Measurements from ENCODE around the gene SNRK.

Gene SNRK

DNA sequence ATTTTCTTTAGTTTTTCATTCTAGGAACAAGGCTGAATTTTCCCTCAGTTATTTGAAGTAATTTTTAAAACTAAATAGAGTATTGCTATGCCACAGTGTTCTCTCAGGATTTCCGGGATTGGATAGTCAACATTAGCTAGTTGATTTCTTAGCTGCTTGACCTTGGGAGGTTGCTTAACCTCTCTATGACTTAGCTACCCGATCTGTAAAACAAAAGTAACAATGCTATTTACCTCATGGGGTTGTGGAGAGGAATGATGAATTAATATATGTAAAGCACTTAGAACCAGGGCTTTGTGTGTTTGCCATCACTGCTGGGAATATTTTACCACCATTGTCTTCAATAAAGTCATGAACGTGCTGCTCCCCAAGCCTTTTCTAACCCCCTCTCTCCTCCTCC is 57.5 kb downstream of the SNRK start:
- Histone ChIP-seq H3K4me2 (no peak overlapping the region), H3K27me3 (ENCODE audit: insufficient read depth, low read depth) (no peaks in the 10 kb centered on the region), H3K4me3 (IDR thresholded peaks at IDR 0.05; ENCODE audit: insufficient read depth, low read depth, low read length) (no peak overlapping the region), H4K20me1 (ENCODE audit: insufficient read depth) (no peaks in the 10 kb centered on the region), H2AFZ (ENCODE audit: low read depth) (no peak overlapping the region), H3K79me2 (ENCODE audit: insufficient read depth, low read depth) (no peaks in the 10 kb centered on the region), H3K36me3 (ENCODE audit: insufficient read depth) (0 out of 2 replicates have a peak, but pooled peaks cover 3% of the 10 kb centered on the region), H3K27ac (no peak overlapping the region), H3K4me1 (ENCODE audit: low read depth, poor library complexity, severe bottlenecking) (peaks cover 17% of the 10 kb centered on the region), H3K9ac (no peak overlapping the region)
- TF ChIP-seq, protein P1, sequence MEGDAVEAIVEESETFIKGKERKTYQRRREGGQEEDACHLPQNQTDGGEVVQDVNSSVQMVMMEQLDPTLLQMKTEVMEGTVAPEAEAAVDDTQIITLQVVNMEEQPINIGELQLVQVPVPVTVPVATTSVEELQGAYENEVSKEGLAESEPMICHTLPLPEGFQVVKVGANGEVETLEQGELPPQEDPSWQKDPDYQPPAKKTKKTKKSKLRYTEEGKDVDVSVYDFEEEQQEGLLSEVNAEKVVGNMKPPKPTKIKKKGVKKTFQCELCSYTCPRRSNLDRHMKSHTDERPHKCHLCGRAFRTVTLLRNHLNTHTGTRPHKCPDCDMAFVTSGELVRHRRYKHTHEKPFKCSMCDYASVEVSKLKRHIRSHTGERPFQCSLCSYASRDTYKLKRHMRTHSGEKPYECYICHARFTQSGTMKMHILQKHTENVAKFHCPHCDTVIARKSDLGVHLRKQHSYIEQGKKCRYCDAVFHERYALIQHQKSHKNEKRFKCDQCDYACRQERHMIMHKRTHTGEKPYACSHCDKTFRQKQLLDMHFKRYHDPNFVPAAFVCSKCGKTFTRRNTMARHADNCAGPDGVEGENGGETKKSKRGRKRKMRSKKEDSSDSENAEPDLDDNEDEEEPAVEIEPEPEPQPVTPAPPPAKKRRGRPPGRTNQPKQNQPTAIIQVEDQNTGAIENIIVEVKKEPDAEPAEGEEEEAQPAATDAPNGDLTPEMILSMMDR (conservative IDR thresholded peaks at IDR 0.05; ENCODE audit: low read depth, low read length): no peak

DNA sequence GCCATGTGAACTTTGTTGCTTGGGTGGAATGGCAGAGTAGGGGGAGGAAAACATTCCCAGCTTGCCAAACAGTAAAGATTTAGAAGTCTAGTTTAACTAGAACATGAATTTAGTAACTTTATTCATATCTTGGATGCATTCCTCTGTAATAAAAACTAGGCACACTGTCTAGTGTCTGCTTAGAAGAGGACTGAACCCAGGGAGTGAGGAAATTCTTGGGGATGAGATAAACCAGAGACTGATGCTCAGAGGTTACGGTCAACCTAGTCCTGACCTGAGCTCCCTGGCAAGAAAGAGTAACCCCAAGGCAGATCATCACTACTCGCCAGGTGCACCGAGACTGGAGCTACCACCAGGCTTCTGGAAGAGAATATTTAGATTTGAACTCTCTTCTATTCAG is 58.2 kb downstream of the SNRK start:
- no peak overlapping the region for H3K4me2 ChIP-seq
- H2AFZ ChIP-seq (ENCODE audit: low read depth): no peak overlapping the region
- H3K4me1 ChIP-seq (ENCODE audit: low read depth, poor library complexity, severe bottlenecking): peaks cover 17% of the 10 kb centered on the region
- no peaks in the 10 kb centered on the region for H3K79me2 ChIP-seq (ENCODE audit: insufficient read depth, low read depth)
- H3K27me3 ChIP-seq (ENCODE audit: insufficient read depth, low read depth): no peaks in the 10 kb centered on the region
- no peak overlapping the region for H3K27ac ChIP-seq
- no peaks in the 10 kb centered on the region for H4K20me1 ChIP-seq (ENCODE audit: insufficient read depth)
- TF ChIP-seq, protein P1 (conservative IDR thresholded peaks at IDR 0.05; ENCODE audit: low read depth, low read length): no peak
- no peak overlapping the region for H3K9ac ChIP-seq
- 0 out of 2 replicates have a peak, but pooled peaks cover 3% of the 10 kb centered on the region for H3K36me3 ChIP-seq (ENCODE audit: insufficient read depth)
- H3K4me3 ChIP-seq (IDR thresholded peaks at IDR 0.05; ENCODE audit: insufficient read depth, low read depth, low read length): no peak overlapping the region

DNA sequence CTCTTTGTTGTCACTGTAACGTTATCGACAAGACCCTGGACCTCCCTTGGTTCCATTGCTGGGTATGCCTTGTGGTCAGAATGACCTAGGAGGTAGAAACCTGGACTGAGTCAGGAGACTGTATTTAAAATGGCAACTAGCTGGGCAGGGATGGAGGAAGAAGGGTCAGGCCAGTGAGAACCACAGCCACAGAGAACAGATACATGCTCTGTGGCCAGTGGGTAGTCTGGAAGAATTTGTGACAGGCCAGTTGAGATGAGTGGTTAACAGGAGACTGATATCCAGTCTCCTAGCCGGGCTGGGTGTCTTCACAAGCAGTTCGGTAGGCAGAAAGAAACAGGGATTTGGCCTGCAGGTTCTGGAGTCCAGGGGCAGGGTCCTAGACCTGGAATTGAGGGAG is 58.9 kb downstream of the SNRK start:
- peaks cover 17% of the 10 kb centered on the region for H3K4me1 ChIP-seq (ENCODE audit: low read depth, poor library complexity, severe bottlenecking)
- H3K4me3 ChIP-seq (IDR thresholded peaks at IDR 0.05; ENCODE audit: insufficient read depth, low read depth, low read length): no peak overlapping the region
- no peaks in the 10 kb centered on the region for H3K79me2 ChIP-seq (ENCODE audit: insufficient read depth, low read depth)
- H3K9ac ChIP-seq: no peak overlapping the region
- H3K4me2 ChIP-seq: no peak overlapping the region
- TF ChIP-seq, protein P1 (conservative IDR thresholded peaks at IDR 0.05; ENCODE audit: low read depth, low read length): no peak
- no peaks in the 10 kb centered on the region for H4K20me1 ChIP-seq (ENCODE audit: insufficient read depth)
- no peak overlapping the region for H3K27ac ChIP-seq
- no peaks in the 10 kb centered on the region for H3K27me3 ChIP-seq (ENCODE audit: insufficient read depth, low read depth)
- 0 out of 2 replicates have a peak, but pooled peaks cover 3% of the 10 kb centered on the region for H3K36me3 ChIP-seq (ENCODE audit: insufficient read depth)
- H2AFZ ChIP-seq (ENCODE audit: low read depth): no peak overlapping the region

DNA sequence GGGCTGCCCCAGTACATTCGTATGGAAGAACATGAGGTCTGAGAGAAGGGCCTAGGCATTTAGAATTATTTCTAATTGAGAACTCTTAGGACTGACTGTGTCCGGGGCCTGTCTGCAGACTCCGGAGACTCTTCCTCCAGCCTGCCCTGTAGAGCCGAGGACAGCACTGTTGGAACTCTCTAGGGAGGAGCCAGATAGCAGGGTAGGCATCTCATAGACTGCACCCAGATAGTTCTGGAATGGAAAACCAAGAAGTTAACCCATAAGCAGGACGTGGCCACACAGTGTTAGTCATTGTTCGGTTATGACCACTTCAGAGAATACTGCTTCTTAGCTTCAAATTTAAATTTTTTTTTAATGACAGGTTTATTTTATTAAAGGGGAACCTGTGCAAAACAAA is 59.5 kb downstream of the SNRK start:
- 0 out of 2 replicates have a peak, but pooled peaks cover 3% of the 10 kb centered on the region for H3K36me3 ChIP-seq (ENCODE audit: insufficient read depth)
- H3K27ac ChIP-seq: no peak overlapping the region
- no peaks in the 10 kb centered on the region for H3K79me2 ChIP-seq (ENCODE audit: insufficient read depth, low read depth)
- H3K4me1 ChIP-seq (ENCODE audit: low read depth, poor library complexity, severe bottlenecking): peaks cover 17% of the 10 kb centered on the region
- no peak overlapping the region for H2AFZ ChIP-seq (ENCODE audit: low read depth)
- no peak overlapping the region for H3K4me3 ChIP-seq (IDR thresholded peaks at IDR 0.05; ENCODE audit: insufficient read depth, low read depth, low read length)
- H3K4me2 ChIP-seq: no peak overlapping the region
- no peaks in the 10 kb centered on the region for H3K27me3 ChIP-seq (ENCODE audit: insufficient read depth, low read depth)
- TF ChIP-seq, protein P1 (conservative IDR thresholded peaks at IDR 0.05; ENCODE audit: low read depth, low read length): no peak
- no peaks in the 10 kb centered on the region for H4K20me1 ChIP-seq (ENCODE audit: insufficient read depth)
- H3K9ac ChIP-seq: no peak overlapping the region
